ENCODE measurements around the gene IBTK. TPM values are rescaled to one million over a fixed set of nuclear protein-coding genes. Genes with fewer than 3 reads are reported as not detected.

IBTK gene
- total RNA-seq, 1 donor from 2014 or later = 34.8 TPM

- no peaks in the 10 kb centered on the region for H3K9me3 Mint-ChIP-seq (ENCODE audit: low read depth)
- DNase-seq (ENCODE audit: low spot score, unreplicated experiment) = no peak
- no peak overlapping the region for H3K4me3 Mint-ChIP-seq (ENCODE audit: low read depth)
- TF ChIP-seq CTCF (IDR thresholded peaks at IDR 0.05; ENCODE audit: unreplicated experiment) = no peak
- peaks cover 3% of the 10 kb centered on the region for H3K27me3 Mint-ChIP-seq
- no peaks in the 10 kb centered on the region for H3K36me3 Mint-ChIP-seq (ENCODE audit: insufficient read depth)
- H3K4me1 Mint-ChIP-seq (ENCODE audit: low read depth) = no peaks in the 10 kb centered on the region
- H3K27ac Mint-ChIP-seq = no peak overlapping the region
These were observed 25.8 kb upstream of the IBTK start for GRCh38 chr6:82273295-82273694.

- peak; percentile 80 for TF ChIP-seq CTCF (IDR thresholded peaks at IDR 0.05; ENCODE audit: unreplicated experiment)
- Mint-ChIP-seq H3K4me3 (ENCODE audit: low read depth) (no peak overlapping the region), H3K36me3 (ENCODE audit: insufficient read depth) (no peaks in the 10 kb centered on the region), H3K27me3 (peaks cover 3% of the 10 kb centered on the region), H3K27ac (no peak overlapping the region), H3K9me3 (ENCODE audit: low read depth) (no peaks in the 10 kb centered on the region), H3K4me1 (ENCODE audit: low read depth) (no peaks in the 10 kb centered on the region)
- no peak for DNase-seq (ENCODE audit: low spot score, unreplicated experiment)
These were observed 23.5 kb upstream of the IBTK start for GRCh38 chr6:82270881-82271635.

GRCh38 chr6:82268301-82268846 is 20.8 kb upstream of the IBTK start:
- no peaks in the 10 kb centered on the region for H3K9me3 Mint-ChIP-seq (ENCODE audit: low read depth)
- H3K27me3 Mint-ChIP-seq = peaks cover 3% of the 10 kb centered on the region
- H3K4me3 Mint-ChIP-seq (ENCODE audit: low read depth) = no peak overlapping the region
- H3K4me1 Mint-ChIP-seq (ENCODE audit: low read depth) = no peaks in the 10 kb centered on the region
- DNase-seq (ENCODE audit: low spot score, unreplicated experiment) = no peak
- no peak overlapping the region for H3K27ac Mint-ChIP-seq
- TF ChIP-seq CTCF (IDR thresholded peaks at IDR 0.05; ENCODE audit: unreplicated experiment) = no peak
- no peaks in the 10 kb centered on the region for H3K36me3 Mint-ChIP-seq (ENCODE audit: insufficient read depth)

- Mint-ChIP-seq H3K9me3 (ENCODE audit: low read depth) (no peaks in the 10 kb centered on the region), H3K27ac (no peak overlapping the region), H3K27me3 (no peaks in the 10 kb centered on the region), H3K4me1 (ENCODE audit: low read depth) (peaks cover 3% of the 10 kb centered on the region), H3K36me3 (ENCODE audit: insufficient read depth) (no peaks in the 10 kb centered on the region), H3K4me3 (ENCODE audit: low read depth) (no peak overlapping the region)
- TF ChIP-seq CTCF (IDR thresholded peaks at IDR 0.05; ENCODE audit: unreplicated experiment) = no peak
- DNase-seq (ENCODE audit: low spot score, unreplicated experiment) = no peak
These were observed 17.3 kb upstream of the IBTK start for GRCh38 chr6:82264824-82265223.

- H3K4me3 Mint-ChIP-seq (ENCODE audit: low read depth) = no peak overlapping the region
- H3K4me1 Mint-ChIP-seq (ENCODE audit: low read depth) = peaks cover 3% of the 10 kb centered on the region
- H3K36me3 Mint-ChIP-seq (ENCODE audit: insufficient read depth) = no peaks in the 10 kb centered on the region
- TF ChIP-seq CTCF (IDR thresholded peaks at IDR 0.05; ENCODE audit: unreplicated experiment) = no peak
- H3K27me3 Mint-ChIP-seq = no peaks in the 10 kb centered on the region
- H3K27ac Mint-ChIP-seq = no peak overlapping the region
- DNase-seq (ENCODE audit: low spot score, unreplicated experiment) = no peak
- no peaks in the 10 kb centered on the region for H3K9me3 Mint-ChIP-seq (ENCODE audit: low read depth)
These were observed 16.8 kb upstream of the IBTK start for GRCh38 chr6:82264321-82264720.

Measured in progenitor cell of endocrine pancreas (in vitro differentiated cells).